Mucosa of gallbladder (tissue), 1 donor: ENCODE measurements around the gene MSI2. TPM values are rescaled to one million over a fixed set of nuclear protein-coding genes. Genes with fewer than 3 reads are reported as not detected.

Experiments used
- DNase-seq: peaks from one replicate; pipeline ENCODE4 v3.0.0-alpha.2; 2020; ENCODE audit warnings: low spot score
- total RNA-seq: library from RNA; stranded (reverse); gene quantifications from one replicate; pipeline ENCODE4 v1.2.1, GENCODE V29; 2021
- donor health status: DM: no; HTN: no; CAD: no.

Gene MSI2
- total RNA-seq, 1 donor from 2014 or later: 133 TPM

DNA sequence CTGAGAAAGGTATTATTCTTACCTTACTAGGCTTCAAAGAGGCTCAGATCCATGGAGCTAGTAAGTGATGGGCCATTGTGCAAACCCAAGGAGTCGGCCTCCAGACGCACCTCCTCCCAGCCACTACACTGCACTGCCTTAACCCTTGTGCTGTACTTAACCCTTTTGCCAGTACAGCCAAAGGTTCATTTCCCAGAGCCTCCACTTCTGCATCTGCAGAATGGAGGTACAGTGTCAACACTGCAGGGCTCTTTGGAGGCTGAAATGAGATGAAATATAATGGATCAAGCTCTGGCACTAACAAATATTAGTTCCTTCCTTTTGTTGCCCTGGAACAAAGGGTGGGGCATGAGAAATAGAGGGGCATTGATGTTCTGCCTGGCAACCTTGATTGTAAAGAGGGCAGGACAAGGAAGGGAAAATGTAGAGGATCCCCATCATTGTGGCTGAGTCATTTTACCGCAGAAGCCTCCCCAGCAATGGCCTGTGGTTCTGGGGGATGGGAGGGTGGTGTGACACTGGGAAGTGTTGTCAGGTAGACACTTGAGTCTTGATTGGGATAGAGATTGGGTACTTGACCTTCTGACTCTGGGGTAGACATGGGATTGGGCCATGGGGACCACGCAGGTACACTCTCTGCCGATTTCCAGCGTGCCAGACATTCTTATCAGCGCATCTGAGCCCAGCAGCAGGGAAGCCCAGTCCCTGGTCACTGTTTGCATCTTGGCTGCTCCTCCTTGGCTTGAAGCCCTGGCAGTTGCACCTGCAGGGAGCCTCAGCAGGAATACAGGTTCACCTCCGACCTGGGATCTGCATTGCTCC lies 84.0 kb downstream of the MSI2 start:
- no peak for DNase-seq

DNA sequence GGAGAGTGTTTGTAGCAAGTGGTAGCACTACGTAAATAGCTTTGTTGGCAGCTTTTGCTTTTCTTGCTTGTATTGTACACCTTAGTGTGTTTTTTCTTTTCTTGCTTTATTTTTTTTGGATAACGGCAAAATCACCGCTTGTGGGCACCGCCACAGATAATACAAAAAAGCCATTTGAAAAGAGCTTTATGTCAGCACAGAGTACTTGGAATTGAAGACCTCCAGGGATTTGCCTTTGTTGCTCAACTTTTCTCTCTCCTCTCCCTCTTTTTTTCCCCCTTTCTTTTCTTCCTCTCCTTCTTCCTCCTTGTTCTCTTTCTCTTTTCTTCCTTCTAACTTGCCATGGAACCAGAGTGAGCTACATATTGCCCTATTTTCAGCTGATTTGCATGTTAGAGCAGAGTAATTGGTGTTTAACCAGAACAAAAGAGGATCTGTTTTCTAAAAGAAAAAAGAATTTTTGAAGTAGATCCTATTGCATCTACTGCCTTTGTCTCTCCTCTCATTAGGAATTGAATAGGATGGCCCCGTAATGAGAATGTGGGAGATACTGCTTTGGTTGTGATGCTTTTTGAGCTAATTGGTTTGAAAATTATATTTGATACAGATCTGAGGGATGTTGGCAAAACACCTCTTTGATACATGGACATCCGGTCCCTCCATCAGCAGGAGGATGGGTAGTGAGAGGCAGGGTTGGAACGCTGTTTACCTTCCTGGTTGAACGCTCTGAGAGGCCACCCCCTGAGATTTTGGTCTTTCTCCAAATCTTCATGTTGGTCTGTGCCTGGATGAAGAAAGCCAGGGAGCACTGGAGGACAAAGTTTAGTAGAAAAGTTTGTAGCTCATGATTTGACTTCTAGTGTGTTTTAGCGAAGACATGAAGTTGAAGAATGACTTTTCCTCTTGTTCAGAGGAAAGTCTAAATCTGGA lies 85.6 kb downstream of the MSI2 start:
- no peak for DNase-seq

DNA sequence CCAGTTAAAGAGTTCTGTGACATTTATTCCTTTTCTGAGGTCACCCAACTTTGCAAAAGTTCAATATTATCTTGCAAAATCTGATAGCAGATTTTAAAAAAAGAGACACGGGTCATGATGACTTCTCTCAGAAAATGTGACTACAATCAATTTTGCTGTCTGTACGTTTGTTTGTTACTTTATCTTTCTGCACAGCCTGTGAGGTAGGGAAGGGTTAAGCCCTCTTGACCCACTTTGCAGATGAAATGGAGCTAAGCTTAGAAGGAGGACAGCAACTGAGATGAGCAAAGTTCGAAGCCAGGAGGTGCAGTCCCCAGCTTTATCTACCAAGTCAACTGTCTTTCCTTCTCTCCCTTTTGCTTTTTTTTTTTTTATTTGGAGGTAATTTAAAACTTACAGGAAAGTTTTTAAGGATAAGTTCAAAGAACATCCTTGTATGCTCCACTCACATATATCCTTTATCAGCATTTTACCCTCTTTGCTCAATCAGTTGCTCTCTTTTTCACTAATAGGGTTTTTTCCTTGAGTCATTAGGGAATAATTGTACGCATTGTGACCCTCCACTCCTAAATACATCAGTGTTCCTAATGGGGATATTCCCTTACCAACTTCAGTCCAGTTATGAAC lies 86.8 kb downstream of the MSI2 start:
- DNase-seq: no peak

DNA sequence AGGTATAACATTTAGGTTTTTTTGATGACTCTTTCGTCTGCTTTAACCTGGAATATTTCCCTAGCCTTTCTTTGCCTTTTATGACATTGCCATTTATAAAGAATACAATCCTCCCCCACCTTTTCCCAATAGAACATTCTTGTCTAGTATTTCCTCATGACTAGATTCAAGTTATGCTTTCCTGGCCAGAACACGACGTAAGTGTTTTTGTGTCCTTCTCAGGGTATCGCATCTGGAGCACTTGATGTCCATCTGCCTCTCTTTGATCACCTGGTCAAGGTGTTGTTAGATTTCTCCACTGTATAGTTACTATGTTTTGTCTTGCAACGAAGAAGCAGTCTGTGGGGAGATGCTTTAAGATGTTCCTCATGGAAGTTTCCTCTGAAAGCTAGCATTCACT lies 87.4 kb downstream of the MSI2 start:
- no peak for DNase-seq

DNA sequence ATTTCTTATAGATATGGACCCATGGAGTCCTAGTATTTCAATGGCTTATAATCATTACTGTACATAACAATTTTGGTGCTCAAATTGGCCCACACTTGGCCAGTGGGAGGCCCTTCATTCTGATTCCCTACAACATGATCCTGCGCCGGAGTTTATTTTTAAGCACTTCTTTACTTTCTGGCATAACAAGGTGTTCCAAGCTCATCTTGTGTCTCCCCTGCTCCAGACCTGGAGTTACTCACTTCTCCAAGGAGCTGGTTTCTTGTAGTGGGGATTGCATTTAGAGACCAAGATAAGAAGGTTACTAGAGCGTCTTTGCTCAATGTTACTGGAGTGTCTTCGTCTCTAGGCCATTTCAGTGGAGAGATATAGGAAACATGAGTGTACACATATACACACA lies 87.9 kb downstream of the MSI2 start:
- DNase-seq: no peak

DNA sequence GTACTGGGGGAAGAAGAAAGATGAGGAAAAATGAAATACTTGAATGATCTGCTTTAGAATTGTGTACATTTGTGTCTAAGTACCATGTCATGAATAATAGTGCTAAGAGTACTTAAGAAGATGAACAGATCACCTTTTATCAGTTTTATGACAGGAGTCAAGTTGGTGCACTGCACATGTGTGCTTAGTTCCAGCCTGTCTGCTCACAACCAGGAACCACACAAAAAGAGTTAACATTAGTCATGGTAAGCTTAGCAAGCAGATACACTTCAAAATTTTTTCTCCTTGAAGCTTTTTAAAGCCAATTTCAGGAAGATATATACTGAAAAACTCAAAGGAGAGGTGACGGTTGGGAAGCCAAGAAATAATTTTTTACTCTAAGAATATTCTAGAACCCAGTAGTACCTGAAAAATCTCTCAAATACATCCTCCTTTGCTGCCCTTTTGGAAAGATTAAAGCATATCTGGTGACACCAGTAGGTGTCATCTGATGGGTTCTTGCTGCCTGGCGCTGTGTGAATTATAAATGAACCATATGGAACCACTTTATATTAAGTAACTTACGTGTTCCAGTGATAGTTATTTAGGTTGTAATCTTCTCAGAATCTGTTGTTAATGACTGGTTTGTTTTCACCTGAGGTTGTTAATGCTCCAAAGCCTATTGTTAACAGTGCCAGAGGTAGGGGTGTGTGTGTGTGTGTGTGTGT lies 93.4 kb downstream of the MSI2 start:
- no peak for DNase-seq

DNA sequence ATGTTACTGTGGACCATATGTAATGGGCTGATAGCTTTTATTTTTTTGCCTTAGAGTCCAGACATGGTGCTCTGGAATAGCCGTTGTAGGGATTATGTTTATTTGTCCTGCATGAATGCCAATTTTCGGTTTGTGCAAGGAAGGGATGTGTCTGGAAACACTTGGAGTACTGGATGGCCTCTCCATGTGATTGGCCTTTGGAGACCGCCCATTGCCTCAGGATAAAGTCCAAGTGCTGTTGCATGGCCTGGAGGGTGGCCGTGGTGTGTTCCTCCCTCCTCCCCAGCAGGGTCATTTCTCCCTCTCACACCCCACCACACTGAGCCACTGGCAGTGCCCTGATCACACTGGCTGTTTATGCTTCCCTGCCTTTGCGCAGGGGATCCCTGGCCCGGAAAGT lies 93.9 kb downstream of the MSI2 start:
- peak; percentile 71 for DNase-seq

DNA sequence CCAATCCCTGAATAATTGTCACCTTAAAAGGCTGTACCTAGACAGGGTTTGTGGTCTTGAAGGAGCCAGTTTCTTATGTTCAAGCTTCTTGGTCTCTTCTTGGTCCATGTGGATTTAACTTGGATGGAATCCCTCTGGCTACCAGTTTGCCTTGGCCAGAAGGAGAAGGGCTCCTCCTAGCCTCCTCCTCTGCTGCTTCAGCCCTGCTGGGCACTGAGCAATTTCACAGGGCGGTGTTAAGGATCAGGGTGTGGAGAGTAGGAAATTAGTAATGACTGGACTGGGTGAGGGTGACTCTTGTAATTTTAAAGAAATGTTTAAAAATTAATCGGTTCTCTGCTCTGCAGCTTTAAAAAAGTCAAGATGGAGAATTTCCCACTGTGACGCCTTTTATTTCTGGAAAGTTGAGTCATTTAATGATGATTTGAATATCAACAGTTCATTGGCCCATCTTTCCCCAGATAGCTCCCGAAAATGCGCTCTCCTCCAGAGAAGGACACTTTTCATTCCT lies 96.4 kb downstream of the MSI2 start:
- DNase-seq: no peak

DNA sequence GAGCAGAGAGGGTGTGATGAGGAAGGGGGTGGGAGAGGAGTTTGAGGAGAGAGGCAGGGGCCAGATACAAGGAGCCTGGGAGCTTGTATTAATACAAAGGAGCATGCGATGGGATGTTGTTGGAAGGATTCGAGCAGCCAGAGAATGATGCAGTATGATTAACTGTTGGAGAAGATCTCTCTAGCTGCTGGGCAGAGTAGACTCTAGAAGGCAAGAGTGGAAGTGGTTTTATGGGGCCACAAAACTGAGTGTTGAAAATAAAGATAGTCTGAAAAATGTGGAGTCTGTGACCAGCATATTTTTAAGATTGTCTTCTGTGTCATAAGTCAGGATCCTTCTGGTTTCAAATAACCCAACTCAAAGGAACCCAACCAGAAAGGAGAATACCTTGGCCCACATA lies 98.3 kb downstream of the MSI2 start:
- DNase-seq: no peak

DNA sequence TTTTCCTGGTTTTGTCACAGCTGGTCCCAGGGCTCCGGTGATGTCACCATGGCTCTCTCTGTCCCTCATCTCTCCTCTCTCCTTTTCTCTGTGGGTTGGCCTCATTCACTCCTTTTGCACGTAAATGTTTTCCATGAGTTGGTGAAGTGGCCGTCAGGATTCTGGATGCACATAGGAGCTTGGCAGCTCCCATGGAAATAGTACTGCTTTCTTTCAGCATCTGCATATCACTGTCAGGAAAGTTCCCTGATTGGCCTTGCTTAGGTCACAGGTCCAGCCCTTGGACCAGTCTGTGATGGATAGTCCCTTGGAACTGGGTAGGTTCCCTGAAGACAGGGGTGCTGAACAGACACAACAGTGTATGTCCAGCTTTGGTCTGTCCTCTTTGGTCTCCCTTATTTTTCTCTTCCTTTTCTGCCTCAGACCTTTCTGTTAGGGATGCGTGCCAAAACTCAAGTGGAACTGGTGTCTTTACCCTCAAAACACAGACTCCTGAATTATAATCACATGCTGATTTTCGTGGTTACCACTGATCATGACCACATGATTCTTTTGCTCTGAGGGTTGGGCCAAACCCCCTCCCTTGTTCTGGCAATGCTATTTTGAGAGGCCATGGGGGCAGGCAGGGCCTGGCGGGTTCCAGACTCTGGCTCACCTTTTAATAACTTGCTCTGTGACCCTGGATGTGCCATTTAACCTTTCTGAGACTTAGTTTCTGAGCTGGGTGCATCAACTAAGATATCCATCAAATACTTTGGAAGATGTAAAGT lies 99.0 kb downstream of the MSI2 start:
- DNase-seq: no peak

DNA sequence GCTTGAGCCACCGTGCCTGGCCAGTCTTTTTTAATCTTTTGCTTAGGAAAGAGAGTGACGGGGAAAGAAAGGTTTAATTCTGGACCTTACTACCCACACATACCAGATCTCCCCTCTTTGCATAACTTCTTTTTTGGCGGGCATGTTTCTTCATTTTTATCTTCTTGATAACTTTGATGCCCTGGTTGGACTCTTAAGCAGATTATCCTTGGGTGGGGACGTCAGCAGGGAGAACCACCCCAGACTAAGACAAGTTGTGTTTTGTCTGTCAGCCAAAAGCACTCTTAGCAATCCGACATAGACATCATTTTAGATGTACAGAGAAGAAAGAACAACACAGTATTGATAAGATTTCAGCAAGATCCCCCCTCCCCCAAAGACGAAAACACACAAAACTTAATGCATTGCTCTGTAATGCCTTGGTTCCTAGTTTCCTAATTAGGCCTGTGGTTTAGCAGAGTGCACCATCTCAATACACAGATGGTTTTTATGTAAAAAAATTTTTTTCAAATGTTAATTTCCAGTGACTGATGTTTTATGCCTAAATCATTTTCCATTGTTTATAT lies 99.9 kb downstream of the MSI2 start:
- DNase-seq: no peak

DNA sequence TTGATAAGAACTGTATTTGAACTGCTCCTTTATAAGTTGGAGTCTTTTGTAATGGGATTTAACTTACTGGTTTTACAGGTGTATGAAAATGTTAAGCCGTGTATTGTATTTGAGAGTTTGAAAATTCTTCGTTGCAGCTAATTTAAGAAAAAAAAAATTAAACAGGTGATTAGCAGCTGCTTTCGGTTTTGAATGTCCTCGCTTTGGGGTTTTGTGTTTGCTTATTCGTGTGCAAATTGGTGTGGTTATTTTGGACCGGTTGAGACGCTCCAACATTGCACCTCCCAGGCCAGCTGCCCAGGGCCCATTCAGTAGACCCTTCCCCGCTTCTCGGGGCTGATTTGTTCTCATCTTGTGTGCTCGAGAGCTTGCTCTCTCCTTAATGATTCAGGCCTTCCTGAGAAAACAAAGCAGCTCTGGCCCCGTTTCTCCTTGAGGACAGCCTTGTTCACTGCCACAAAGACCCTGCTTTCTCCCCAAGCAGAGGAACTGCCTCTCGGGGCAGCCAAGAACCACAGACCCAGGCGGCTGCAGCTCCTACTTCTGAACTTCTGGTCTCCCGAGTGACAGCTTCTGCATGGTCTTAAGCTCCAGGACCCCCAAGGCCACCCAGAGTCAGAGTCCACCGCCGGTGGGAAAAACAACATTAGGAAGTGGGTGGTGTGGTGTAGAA lies 100.5 kb downstream of the MSI2 start:
- no peak for DNase-seq

DNA sequence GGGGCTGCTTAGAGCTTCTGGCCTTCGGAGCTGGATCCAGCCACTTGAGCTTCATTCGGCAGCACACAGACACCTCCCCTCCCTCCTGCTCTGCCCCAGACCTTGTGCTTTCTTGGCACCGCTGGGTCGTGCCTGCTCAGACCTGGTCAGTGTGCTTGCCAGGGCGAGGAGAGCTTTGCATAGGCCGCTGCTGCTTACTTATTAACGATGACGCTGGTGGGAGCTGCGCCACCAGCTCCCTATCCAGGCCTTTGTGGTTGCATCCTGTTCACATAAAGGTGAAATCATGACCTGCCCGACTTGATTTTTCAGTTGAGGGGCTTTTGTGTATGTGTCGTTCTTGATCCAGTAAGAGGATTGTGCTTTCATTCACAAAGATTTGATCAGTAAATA lies 101.1 kb downstream of the MSI2 start:
- DNase-seq: peak; percentile 76

DNA sequence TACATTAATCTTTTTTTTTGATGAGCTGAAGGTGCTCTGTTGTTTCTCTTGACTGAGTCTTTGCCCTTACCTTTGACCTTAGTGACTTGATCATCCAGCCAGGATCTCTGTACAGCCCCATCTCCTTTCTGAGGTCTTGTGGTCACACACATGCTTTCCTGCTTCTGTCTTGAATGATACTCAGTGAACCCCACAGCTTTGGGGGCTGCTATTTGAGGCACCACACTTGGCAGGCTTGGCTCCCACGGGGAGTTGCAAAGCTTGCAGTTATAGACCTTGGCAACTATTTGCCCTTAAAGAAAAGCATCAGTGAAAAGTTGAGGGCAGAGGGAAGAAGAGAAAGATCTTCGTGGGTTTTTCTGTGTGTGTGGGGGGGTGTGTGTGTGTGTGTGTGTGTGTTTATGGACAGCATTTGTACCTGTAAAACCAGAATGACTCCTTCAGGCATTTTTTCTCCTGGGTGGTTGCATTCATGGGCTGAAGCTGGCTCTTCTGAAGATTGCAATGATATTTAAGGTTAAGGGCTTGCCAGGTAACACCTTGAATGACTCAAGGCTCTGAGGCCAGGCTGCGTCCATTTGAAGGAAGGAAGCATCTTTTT lies 101.6 kb downstream of the MSI2 start:
- no peak for DNase-seq

DNA sequence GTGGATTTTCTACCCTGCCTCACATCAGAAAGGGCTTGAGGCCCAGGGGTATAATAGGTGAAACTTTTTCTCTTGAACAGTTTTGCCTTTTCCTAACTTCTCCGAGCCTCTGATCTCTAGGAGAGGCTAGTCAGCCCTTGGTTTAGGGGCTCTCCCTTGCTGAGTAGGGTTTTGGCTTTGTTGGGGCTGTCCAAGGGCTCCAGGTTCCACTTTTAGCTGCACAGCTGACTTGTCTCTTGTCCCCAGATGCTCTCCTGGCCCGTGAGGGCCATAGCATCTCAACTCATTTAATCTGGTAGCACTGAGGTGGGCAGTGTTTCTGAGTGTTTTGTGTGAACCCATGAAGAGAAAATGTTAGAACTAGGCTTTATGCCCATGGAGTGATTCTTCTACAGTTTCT lies 103.9 kb downstream of the MSI2 start:
- DNase-seq: no peak

DNA sequence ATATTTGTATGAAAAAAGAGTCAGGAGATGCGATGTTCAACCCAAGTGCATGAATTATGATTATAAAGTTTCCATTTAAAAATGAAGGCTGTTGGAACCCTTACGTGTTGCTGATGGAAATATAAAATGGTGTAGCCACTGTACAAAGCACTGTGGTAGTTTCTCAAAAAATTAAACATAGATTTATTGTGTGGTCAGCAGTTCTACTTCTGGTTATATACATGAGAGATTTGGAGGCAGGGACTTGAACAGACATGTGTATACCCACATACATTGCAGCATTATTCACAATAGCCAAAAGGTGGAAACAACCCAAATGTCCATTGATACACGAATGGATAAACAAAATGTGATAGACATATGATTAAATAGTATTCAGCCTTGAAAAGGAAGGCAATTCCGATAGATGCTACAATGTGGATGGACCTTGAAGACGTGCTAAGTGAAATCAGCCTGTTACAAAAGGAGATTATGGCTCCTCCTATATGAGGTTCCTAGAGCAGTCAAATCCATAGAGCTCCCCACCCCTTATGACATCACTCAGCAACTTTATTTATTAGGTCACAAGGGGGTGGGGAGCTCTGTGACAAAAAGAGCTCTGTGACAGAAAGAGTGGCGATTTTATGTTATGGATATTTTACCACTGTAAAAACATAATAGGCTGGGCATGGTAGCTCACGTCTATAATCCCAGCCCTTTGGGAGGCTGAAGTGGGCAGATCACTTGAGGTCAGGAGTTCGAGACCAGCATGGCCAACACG lies 106.7 kb downstream of the MSI2 start:
- no peak for DNase-seq

DNA sequence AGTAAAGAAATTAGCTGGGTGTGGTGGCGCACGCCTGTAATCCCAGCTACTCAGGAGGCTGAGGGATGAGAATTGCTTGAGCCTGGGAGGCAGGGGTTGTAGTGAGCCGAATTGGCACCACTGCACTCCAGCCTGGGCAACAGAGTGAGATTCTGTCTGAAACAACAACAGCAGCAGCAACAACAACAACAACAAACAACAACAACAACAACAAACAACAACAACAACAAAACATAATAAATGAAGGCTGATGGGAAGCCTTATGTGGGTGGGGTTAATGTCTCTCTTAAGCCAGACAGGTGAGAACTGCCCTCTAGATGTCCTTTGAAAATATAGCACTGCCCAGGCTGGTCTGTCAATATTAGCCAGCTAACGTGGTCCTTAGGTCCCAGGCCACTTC lies 107.3 kb downstream of the MSI2 start:
- DNase-seq: no peak

DNA sequence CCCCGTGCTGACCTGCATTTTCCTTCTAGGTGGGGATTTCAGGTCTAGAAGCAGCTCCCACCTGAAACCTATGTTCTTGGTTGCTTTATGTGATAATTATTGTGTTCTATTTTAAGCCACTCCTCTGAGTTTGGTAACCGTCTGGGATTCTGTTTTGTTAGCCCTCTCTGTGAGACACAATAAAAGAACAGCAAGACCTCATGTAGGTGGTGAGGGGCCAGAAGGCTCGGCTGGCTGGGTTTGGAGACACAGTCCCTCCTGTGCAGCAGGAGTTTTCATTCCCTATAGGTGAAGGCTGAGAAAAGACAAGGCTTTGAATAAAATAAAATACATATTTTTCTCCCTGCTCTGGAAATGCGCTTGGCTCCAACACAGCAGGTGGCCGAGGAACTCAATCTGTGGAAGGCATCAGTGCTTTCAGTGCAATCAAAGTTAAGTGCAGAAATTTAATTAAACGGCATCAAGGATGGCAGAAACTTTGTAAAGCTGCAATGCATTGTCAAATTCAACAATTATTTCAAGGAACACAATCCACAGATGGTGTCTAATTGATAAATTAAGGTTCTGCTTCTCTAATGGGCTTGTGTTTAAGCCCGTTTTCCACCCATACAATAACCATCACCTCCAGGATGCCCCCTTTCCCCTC lies 107.8 kb downstream of the MSI2 start:
- no peak for DNase-seq
